Fibroblast of skin of back (primary cell): ENCODE results near the gene PUSL1.
A peak's percentile ranks its signal among the peaks of the same experiment; 100 is the strongest.
"Not testable (repeated sequence)": the region's sequence is repeated elsewhere in the genome, so short reads cannot be mapped to it uniquely, and the experiment has no call there.

ENCODE experiments used
- DNase-seq: peaks from one replicate; pipeline ENCODE4 v3.0.0-alpha.2; 2013

PUSL1 gene

GRCh38 chr1:1310476-1311053 is 2.2 kb downstream of the PUSL1 start:
- no peak for DNase-seq

- no peak for DNase-seq
Measured at GRCh38 chr1:1311107-1312104, 3.0 kb downstream of the PUSL1 start.

- no peak for DNase-seq
Measured at GRCh38 chr1:1312450-1313314, 4.3 kb downstream of the PUSL1 start.

- no peak for DNase-seq
Measured at GRCh38 chr1:1313500-1314236, 5.3 kb downstream of the PUSL1 start.

GRCh38 chr1:1314237-1314586 is 5.8 kb downstream of the PUSL1 start:
- DNase-seq = no peak

- no peak for DNase-seq
Measured at GRCh38 chr1:1314678-1315335, 6.4 kb downstream of the PUSL1 start.

- DNase-seq = no peak
Measured at GRCh38 chr1:1315435-1315954, 7.1 kb downstream of the PUSL1 start.

GRCh38 chr1:1316199-1316598 is 7.8 kb downstream of the PUSL1 start:
- DNase-seq = not testable (repeated sequence)

- no peak for DNase-seq
Measured at GRCh38 chr1:1317420-1317819, 9.0 kb downstream of the PUSL1 start.

GRCh38 chr1:1318131-1318652 is 9.8 kb downstream of the PUSL1 start:
- peak; percentile 83 for DNase-seq

- no peak for DNase-seq
Measured at GRCh38 chr1:1318777-1319645, 10.6 kb downstream of the PUSL1 start.

- no peak for DNase-seq
Measured at GRCh38 chr1:1319646-1319941, 11.2 kb downstream of the PUSL1 start.

- DNase-seq = no peak
Measured at GRCh38 chr1:1320666-1321448, 12.5 kb downstream of the PUSL1 start.

GRCh38 chr1:1321477-1321876 is 13.1 kb downstream of the PUSL1 start:
- DNase-seq = no peak

GRCh38 chr1:1322418-1322817 is 14.0 kb downstream of the PUSL1 start:
- DNase-seq = no peak

GRCh38 chr1:1322952-1323351 is 14.6 kb downstream of the PUSL1 start:
- DNase-seq = no peak

- DNase-seq = no peak
Measured at GRCh38 chr1:1324084-1324523, 15.7 kb downstream of the PUSL1 start.

GRCh38 chr1:1324524-1325287 is 16.3 kb downstream of the PUSL1 start, which contains the start of the genes CPTP and INTS11:
Gene CPTP (plus strand): TSS chr1:1324802. CDS start chr1:1326911, 2,109 bp downstream.
Gene INTS11 (minus strand): TSS chr1:1324660. CDS start chr1:1324608, 52 bp downstream.
- DNase-seq = peak; percentile 88
